Sigmoid colon (tissue), 7 donors: ENCODE data around the gene ERO1B. TPM values are rescaled to one million over a fixed set of nuclear protein-coding genes. Genes with fewer than 3 reads are reported as not detected.

ENCODE experiments used
- DNase-seq: peaks from one replicate; pipeline ENCODE4 v3.0.0-alpha.2; 2019
- H3K27ac ChIP-seq, 4 donors: fragments of 200-600 bp; sonication (generic); one replicate each; pipeline ENCODE4 v1.5.1; 2016 to 2019; ENCODE audit warnings: mild to moderate bottlenecking in 1 of 4
- H3K27me3 ChIP-seq, 3 donors: fragments of 200-600 bp; sonication (generic); one replicate each; pipeline ENCODE4 v1.5.1; 2019; ENCODE audit warnings: mild to moderate bottlenecking in 1 of 3
- H3K36me3 ChIP-seq, 4 donors: fragments of 200-600 bp; sonication (generic); one replicate each; pipeline ENCODE4 v1.5.1; 2016 to 2019
- H3K4me1 ChIP-seq, 4 donors: fragments of 200-600 bp; sonication (generic); one replicate each; pipeline ENCODE4 v1.5.1; 2017 to 2019
- H3K4me3 ChIP-seq, 4 donors: fragments of 200-600 bp; sonication (generic); one replicate each; pipeline ENCODE4 v1.5.1; 2017 to 2019; ENCODE audit warnings: mild to moderate bottlenecking in 2 of 4, moderate library complexity in 1 of 4
- H3K9me3 ChIP-seq, 4 donors: fragments of 200-600 bp in 3 of 4; sonication (generic) in 3 of 4; one replicate each; pipeline versions ENCODE4 v1.5.1 to v1.6.1; 2013 to 2019
- CTCF ChIP-seq, 4 experiments: fragments of 450-650 bp in 3 of 4; fragments of 200-600 bp in 1 of 4; IDR thresholded peaks; one replicate each; pipeline ENCODE4 v1.5.1; 2016 to 2019; ENCODE audit warnings: antibody characterized with exemption in 4 of 4, mild to moderate bottlenecking in 3 of 4, moderate library complexity in 2 of 4
- EP300 ChIP-seq, 4 donors: sonication (generic); formaldehyde crosslinking; IDR thresholded peaks; one replicate each; pipeline ENCODE4 v1.6.1; 2017; ENCODE audit warnings: antibody characterized with exemption in 4 of 4
- POLR2A ChIP-seq, 2 donors: fragments of 450-650 bp; IDR thresholded peaks; one replicate each; pipeline ENCODE4 v1.6.1; 2016; ENCODE audit warnings: antibody characterized with exemption in 2 of 2, mild to moderate bottlenecking in 2 of 2, moderate library complexity in 2 of 2
- POLR2AphosphoS5 ChIP-seq, 4 donors: sonication (generic); formaldehyde crosslinking; IDR thresholded peaks; one replicate each; pipeline ENCODE4 v1.6.1; 2017; ENCODE audit warnings: antibody characterized with exemption in 4 of 4
- WGBS, 2 donors: extraction: QIAGEN DNeasy Blood & Tissue Kit; methylation state at CpG; one replicate each; pipeline ENCODE4 v1.1.7; 2013; 5-methylcytosine and 5-hydroxymethylcytosine counted together
- intact Hi-C: fragments of 100-400 bp; cut with DNase I; formaldehyde crosslinking; loops from one replicate; pipeline ENCODE4 v1.15.1; 2023
- polyA plus RNA-seq, 3 donors: library from polyadenylated mRNA; stranded (reverse); fragments of 200-250 nt; gene quantifications; one replicate each; pipeline ENCODE4 v1.2.3, GENCODE V29; 2013
- total RNA-seq, 4 donors: library from RNA; depleted of rRNA; stranded (reverse); fragments of >200 nt; gene quantifications; one replicate each; pipeline ENCODE4 v1.1.0, GENCODE V29; 2016
- donor health status: healthy with polysubstance abuse.
- donor health status: Bipolar disorder and iron deficiency.
- donor health status: healthy.

ERO1B gene
- total and polyA plus RNA-seq, 7 donors = 1.2 to 17.2 (median 9.0) TPM

DNA sequence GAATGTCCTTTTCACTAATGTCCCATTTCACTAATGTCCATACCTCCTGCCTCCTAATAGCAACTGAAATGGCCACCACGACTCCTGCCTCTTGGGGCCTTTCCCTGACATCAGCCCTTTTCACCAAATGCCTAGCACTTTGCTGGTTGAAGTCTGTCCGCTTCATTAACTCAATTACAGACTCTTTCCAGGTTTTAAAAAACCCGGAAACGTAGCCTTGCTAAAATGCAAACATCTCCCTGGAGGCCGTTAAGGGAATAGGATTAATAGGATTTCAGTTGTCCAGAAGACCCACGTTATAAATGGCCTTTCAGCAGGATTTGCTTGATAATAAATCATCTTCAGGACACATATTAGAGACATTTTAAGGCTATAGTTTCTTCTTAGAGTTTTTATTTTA, 25.7 kb upstream of the ERO1B start:
- no peaks in the 10 kb centered on the region for H3K36me3 ChIP-seq
- no peaks in the 10 kb centered on the region for H3K9me3 ChIP-seq
- intact Hi-C loops = no loop called here
- H3K27ac ChIP-seq = no peak overlapping the region
- H3K27me3 ChIP-seq = no peaks in the 10 kb centered on the region
- WGBS, 2 donors = 76 to 85% methylated on average over 6 of the region's 6 CpGs
- DNase-seq = no peak
- H3K4me1 ChIP-seq = no peaks in the 10 kb centered on the region
- no peak for TF ChIP-seq POLR2A (IDR thresholded peaks at IDR 0.05)
- no peak for TF ChIP-seq CTCF (IDR thresholded peaks at IDR 0.05)
- TF ChIP-seq POLR2AphosphoS5 (IDR thresholded peaks at IDR 0.05) = no peak
- no peak for TF ChIP-seq EP300 (IDR thresholded peaks at IDR 0.05)
- no peak overlapping the region for H3K4me3 ChIP-seq

GRCh38 chr1:236304682-236305081, 22.9 kb upstream of the ERO1B start:
- Histone ChIP-seq H3K27ac (no peak overlapping the region), H3K27me3 (no peaks in the 10 kb centered on the region), H3K36me3 (no peaks in the 10 kb centered on the region), H3K4me1 (no peaks in the 10 kb centered on the region), H3K4me3 (no peak overlapping the region), H3K9me3 (no peaks in the 10 kb centered on the region)
- WGBS, 2 donors = 69 to 83% methylated on average over 4 of the region's 4 CpGs
- DNase-seq = no peak
- TF ChIP-seq EP300 (IDR thresholded peaks at IDR 0.05) (no peak), POLR2AphosphoS5 (IDR thresholded peaks at IDR 0.05) (no peak)
- intact Hi-C loops = no loop called here

- intact Hi-C loops = no loop called here
- no peaks in the 10 kb centered on the region for H3K4me1 ChIP-seq
- no peak overlapping the region for H3K4me3 ChIP-seq
- H3K27me3 ChIP-seq = no peaks in the 10 kb centered on the region
- H3K27ac ChIP-seq = no peak overlapping the region
- no peak for TF ChIP-seq EP300 (IDR thresholded peaks at IDR 0.05)
- TF ChIP-seq POLR2AphosphoS5 (IDR thresholded peaks at IDR 0.05) = no peak
- no peak for TF ChIP-seq POLR2A (IDR thresholded peaks at IDR 0.05)
- TF ChIP-seq CTCF (IDR thresholded peaks at IDR 0.05) = no peak
- no peak for DNase-seq
- no peaks in the 10 kb centered on the region for H3K9me3 ChIP-seq
- H3K36me3 ChIP-seq = no peaks in the 10 kb centered on the region
- WGBS, 2 donors = 82 to 91% methylated on average over 4 of the region's 4 CpGs
Observed at GRCh38 chr1:236303675-236304074, 21.9 kb upstream of the ERO1B start.

DNA sequence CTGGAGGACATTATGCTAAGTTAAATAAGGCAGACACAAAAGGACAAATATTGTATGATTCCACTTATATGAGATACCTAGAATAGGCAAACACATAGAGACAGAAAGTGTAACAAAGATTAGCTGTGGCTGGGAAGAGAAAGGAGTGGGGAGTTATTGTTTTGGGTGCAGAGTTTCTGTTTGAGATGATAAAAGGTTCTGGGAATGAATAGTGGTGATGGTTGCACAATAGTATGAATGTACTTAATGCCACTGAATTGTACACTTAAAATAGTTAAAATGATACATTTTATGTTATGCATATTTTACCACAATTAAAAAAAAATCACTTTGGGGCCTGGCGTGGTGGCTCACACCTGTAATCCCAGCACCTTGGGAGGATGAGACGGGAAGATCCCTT, 21.2 kb upstream of the ERO1B start:
- intact Hi-C loops = no loop called here

GRCh38 chr1:236301958-236302335, 20.2 kb upstream of the ERO1B start:
- Histone ChIP-seq H3K27me3 (no peaks in the 10 kb centered on the region), H3K4me1 (no peaks in the 10 kb centered on the region), H3K27ac (no peak overlapping the region), H3K9me3 (no peaks in the 10 kb centered on the region), H3K4me3 (no peak overlapping the region), H3K36me3 (no peaks in the 10 kb centered on the region)
- intact Hi-C loops = no loop called here
- no peak for TF ChIP-seq EP300 (IDR thresholded peaks at IDR 0.05)
- TF ChIP-seq CTCF (IDR thresholded peaks at IDR 0.05) = no peak
- TF ChIP-seq POLR2AphosphoS5 (IDR thresholded peaks at IDR 0.05) = no peak
- TF ChIP-seq POLR2A (IDR thresholded peaks at IDR 0.05) = no peak
- DNase-seq = no peak
- WGBS, 2 donors = 10 to 76% methylated on average over 2 of the region's 2 CpGs

More for the DNA sequence above, 21.2 kb upstream of the ERO1B start:
- Histone ChIP-seq H3K27me3 (no peaks in the 10 kb centered on the region), H3K36me3 (no peaks in the 10 kb centered on the region), H3K4me3 (no peak overlapping the region), H3K4me1 (no peaks in the 10 kb centered on the region), H3K27ac (no peak overlapping the region), H3K9me3 (no peaks in the 10 kb centered on the region)
- 71 to 95% methylated on average over 2 of the region's 2 CpGs for WGBS, 2 donors
- no peak for DNase-seq
- TF ChIP-seq POLR2A (IDR thresholded peaks at IDR 0.05) (no peak), CTCF (IDR thresholded peaks at IDR 0.05) (no peak), POLR2AphosphoS5 (IDR thresholded peaks at IDR 0.05) (no peak), EP300 (IDR thresholded peaks at IDR 0.05) (no peak)
